Urinary bladder (tissue), 4 donors: ENCODE results near the gene CHMP1A. TPM values are rescaled to one million over a fixed set of nuclear protein-coding genes. Genes with fewer than 3 reads are reported as not detected.
A peak's percentile ranks its signal among the peaks of the same experiment; 100 is the strongest.
"Not testable (repeated sequence)": the region's sequence is repeated elsewhere in the genome, so short reads cannot be mapped to it uniquely, and the experiment has no call there.

ENCODE experiments used
- DNase-seq: peaks from one replicate; pipeline ENCODE4 v3.0.0-alpha.2; 2015; ENCODE audit errors: extremely low spot score
- H3K27ac ChIP-seq: one replicate; pipeline ENCODE4 v1.5.1; 2013; ENCODE audit warnings: low read depth, mild to moderate bottlenecking, moderate library complexity
- H3K36me3 ChIP-seq: one replicate; pipeline ENCODE4 v1.6.1; 2013; ENCODE audit warnings: mild to moderate bottlenecking, moderate library complexity; ENCODE audit not compliant: insufficient read depth
- H3K4me1 ChIP-seq: one replicate; pipeline ENCODE4 v1.6.1; 2013; ENCODE audit warnings: mild to moderate bottlenecking, moderate library complexity; ENCODE audit not compliant: insufficient read depth
- H3K4me3 ChIP-seq: one replicate; pipeline ENCODE4 v1.5.1; 2013; ENCODE audit warnings: low read depth, low read length
- WGBS: extraction: QIAGEN DNeasy Blood & Tissue Kit; methylation state at CpG from one replicate; pipeline ENCODE4 v1.1.7; 2013; 5-methylcytosine and 5-hydroxymethylcytosine counted together
- polyA plus RNA-seq: library from polyadenylated mRNA; stranded (reverse); fragments of 200-250 nt; gene quantifications from one replicate; pipeline ENCODE4 v1.2.3, GENCODE V29; 2013
- total RNA-seq: library from RNA; depleted of rRNA; stranded (reverse); fragments of >200 nt; gene quantifications from one replicate; pipeline ENCODE4 v1.2.3, GENCODE V29; 2014
- donor health status: healthy with polysubstance abuse.
- donor health status: healthy.

Gene CHMP1A
- 27.9 TPM for total RNA-seq
- 85.7 TPM for polyA plus RNA-seq

GRCh38 chr16:89657442-89658220 lies at the start of gene CHMP1A, which contains the start of gene SPATA33:
Gene CHMP1A (minus strand): TSS chr16:89657708. CDS start chr16:89657588, 120 bp downstream.
Gene SPATA33 (plus strand): TSS chr16:89657836. CDS start chr16:89657912, 76 bp downstream.
- WGBS: under 1% methylated on average over 99 of the region's 99 CpGs
- peak within 1 kb of the TSS; percentile 42 for H3K27ac ChIP-seq

GRCh38 chr16:89706518-89707260 lies 49.2 kb upstream of the CHMP1A start:
- WGBS: 80% methylated on average over 14 of the region's 14 CpGs
- Histone ChIP-seq H3K4me1 (no peaks in the 10 kb centered on the region), H3K4me3 (no peak overlapping the region)

More at GRCh38 chr16:89657442-89658220, at the start of gene CHMP1A, which contains the start of gene SPATA33:
- DNase-seq: peak; percentile 45
- Histone ChIP-seq H3K36me3 (peaks cover 3% of the 10 kb centered on the region), H3K4me1 (no peaks in the 10 kb centered on the region), H3K4me3 (peak within 1 kb of the TSS; percentile 94)

GRCh38 chr16:89705006-89705405 lies 47.5 kb upstream of the CHMP1A start:
- no peak for DNase-seq
- WGBS: 61% methylated on average over 15 of the region's 15 CpGs

More at GRCh38 chr16:89706518-89707260, 49.2 kb upstream of the CHMP1A start:
- Histone ChIP-seq H3K36me3 (no peaks in the 10 kb centered on the region), H3K27ac (no peak overlapping the region)
- DNase-seq: no peak

GRCh38 chr16:89704281-89704680 lies 46.8 kb upstream of the CHMP1A start:
- Histone ChIP-seq H3K4me1 (peaks cover 4% of the 10 kb centered on the region), H3K27ac (no peak overlapping the region), H3K4me3 (no peak overlapping the region), H3K36me3 (no peaks in the 10 kb centered on the region)
- WGBS: 77% methylated on average over 13 of the region's 13 CpGs
- no peak for DNase-seq

More at GRCh38 chr16:89705006-89705405, 47.5 kb upstream of the CHMP1A start:
- no peaks in the 10 kb centered on the region for H3K36me3 ChIP-seq
- no peak overlapping the region for H3K27ac ChIP-seq
- H3K4me3 ChIP-seq: no peak overlapping the region
- H3K4me1 ChIP-seq: peaks cover 4% of the 10 kb centered on the region

- H3K4me3 ChIP-seq: peak within 1 kb of the TSS; percentile 66
- 1% methylated on average over 97 of the region's 97 CpGs for WGBS
- peak; percentile 72 for DNase-seq
Observed at GRCh38 chr16:89701425-89702406, 44.2 kb upstream of the CHMP1A start, which contains the start of gene SPATA2L. Gene SPATA2L (minus strand): TSS chr16:89701705. CDS start chr16:89701232, 473 bp downstream.

GRCh38 chr16:89700649-89701424 lies 43.3 kb upstream of the CHMP1A start:
- H3K4me3 ChIP-seq: peak overlapping the region; percentile 66
- peak overlapping the region; percentile 85 for H3K27ac ChIP-seq
- H3K4me1 ChIP-seq: peaks cover 4% of the 10 kb centered on the region
- DNase-seq: no peak
- 1% methylated on average over 78 of the region's 78 CpGs for WGBS
- no peaks in the 10 kb centered on the region for H3K36me3 ChIP-seq

More at GRCh38 chr16:89701425-89702406, 44.2 kb upstream of the CHMP1A start, which contains the start of gene SPATA2L:
- H3K36me3 ChIP-seq: no peaks in the 10 kb centered on the region
- peak within 1 kb of the TSS; percentile 85 for H3K27ac ChIP-seq
- peaks cover 4% of the 10 kb centered on the region for H3K4me1 ChIP-seq

GRCh38 chr16:89700100-89700648 lies 42.7 kb upstream of the CHMP1A start:
- DNase-seq: peak; percentile 93
- H3K27ac ChIP-seq: peak overlapping the region; percentile 73
- peak overlapping the region; percentile 66 for H3K4me3 ChIP-seq
- H3K36me3 ChIP-seq: no peaks in the 10 kb centered on the region
- peaks cover 4% of the 10 kb centered on the region for H3K4me1 ChIP-seq
- WGBS: under 1% methylated on average over 30 of the region's 30 CpGs

- H3K4me1 ChIP-seq, H3K4me3 ChIP-seq, H3K36me3 ChIP-seq, DNase-seq, H3K27ac ChIP-seq: not testable (repeated sequence)
- WGBS: 62% methylated on average over 18 of the region's 18 CpGs
Observed at GRCh38 chr16:89699629-89700099, 42.2 kb upstream of the CHMP1A start.

- H3K4me1 ChIP-seq, H3K27ac ChIP-seq, H3K36me3 ChIP-seq, DNase-seq, H3K4me3 ChIP-seq: not testable (repeated sequence)
- WGBS: 97% methylated on average over 14 of the region's 14 CpGs
Observed at GRCh38 chr16:89698717-89699116, 41.2 kb upstream of the CHMP1A start.

GRCh38 chr16:89697616-89698331 lies 40.3 kb upstream of the CHMP1A start:
- Histone ChIP-seq H3K4me3 (no peak overlapping the region), H3K27ac (no peak overlapping the region), H3K4me1 (peaks cover 4% of the 10 kb centered on the region), H3K36me3 (peaks cover 3% of the 10 kb centered on the region)
- no peak for DNase-seq
- WGBS: 85% methylated on average over 32 of the region's 32 CpGs

GRCh38 chr16:89697161-89697615 lies 39.7 kb upstream of the CHMP1A start:
- Histone ChIP-seq H3K4me1 (peaks cover 4% of the 10 kb centered on the region), H3K27ac (no peak overlapping the region), H3K4me3 (no peak overlapping the region), H3K36me3 (peaks cover 3% of the 10 kb centered on the region)
- no peak for DNase-seq
- 87% methylated on average over 19 of the region's 19 CpGs for WGBS
